SK-N-SH treated with all-trans-retinoic acid at 6 μM for 48 hours (cell line): ENCODE data around the gene BSDC1.

Experiments used
- ATAC-seq: fragments of 200-7000 bp; cut with Tn5 transposase; 3 replicates; pipeline ENCODE4 v1.9.1; 2020; ENCODE audit warnings: mild to moderate bottlenecking, moderate library complexity
- BACH2 ChIP-seq: fragments of 250-450 bp; sonication (Bioruptor Pico); IDR thresholded peaks from 2 replicates; pipeline ENCODE4 v1.9.0; 2021; ENCODE audit warnings: mild to moderate bottlenecking, borderline replicate concordance
- CSDC2 ChIP-seq: fragments of 250-450 bp; sonication (Bioruptor Pico); IDR thresholded peaks from 2 replicates; pipeline ENCODE4 v1.5.0; 2020; ENCODE audit warnings: mild to moderate bottlenecking, moderate library complexity
- CSRNP3 ChIP-seq: fragments of 250-450 bp; sonication (Bioruptor Pico); IDR thresholded peaks from 2 replicates; pipeline ENCODE4 v1.5.1; 2021; ENCODE audit warnings: mild to moderate bottlenecking, moderate library complexity
- ESRRG ChIP-seq: fragments of 250-450 bp; sonication (Bioruptor Pico); IDR thresholded peaks from 2 replicates; pipeline ENCODE4 v1.6.1; 2021; ENCODE audit warnings: mild to moderate bottlenecking
- GLIS3 ChIP-seq: fragments of 250-450 bp; sonication (Bioruptor Pico); IDR thresholded peaks from 2 replicates; pipeline ENCODE4 v1.5.0; 2020; ENCODE audit warnings: mild to moderate bottlenecking, moderate library complexity
- OSR1 ChIP-seq: fragments of 250-450 bp; sonication (Bioruptor Pico); IDR thresholded peaks from 2 replicates; pipeline ENCODE4 v1.8.0; 2022; ENCODE audit warnings: moderate library complexity, mild to moderate bottlenecking, inconsistent platforms
- PATZ1 ChIP-seq: fragments of 250-450 bp; sonication (Bioruptor Pico); IDR thresholded peaks from 2 replicates; pipeline ENCODE4 v1.8.0; 2020; ENCODE audit warnings: mild to moderate bottlenecking, moderate library complexity, borderline replicate concordance
- SNAI2 ChIP-seq: fragments of 250-450 bp; sonication (Bioruptor Pico); IDR thresholded peaks from 2 replicates; pipeline ENCODE4 v1.5.0; 2020; ENCODE audit warnings: mild to moderate bottlenecking, moderate library complexity
- TOX ChIP-seq: fragments of 250-450 bp; sonication (Bioruptor Pico); IDR thresholded peaks from 2 replicates; pipeline ENCODE4 v1.8.0; 2021; ENCODE audit warnings: mild to moderate bottlenecking, moderate library complexity, borderline replicate concordance
- TSHZ2 ChIP-seq: fragments of 250-450 bp; sonication (Bioruptor Pico); IDR thresholded peaks from 2 replicates; pipeline ENCODE4 v1.5.0; 2020; ENCODE audit warnings: mild to moderate bottlenecking, moderate library complexity
- ZFP3 ChIP-seq: fragments of 250-450 bp; sonication (Bioruptor Pico); IDR thresholded peaks from 2 replicates; pipeline ENCODE4 v1.5.0; 2020; ENCODE audit warnings: mild to moderate bottlenecking, moderate library complexity
- ZFP30 ChIP-seq: fragments of 450-650 bp; formaldehyde crosslinking; IDR thresholded peaks from 2 replicates; pipeline ENCODE4 v1.5.0; 2022; ENCODE audit warnings: mild to moderate bottlenecking, moderate library complexity
- ZNF70 ChIP-seq: fragments of 450-650 bp; formaldehyde crosslinking; IDR thresholded peaks from 2 replicates; pipeline ENCODE4 v1.5.0; 2020; ENCODE audit warnings: mild to moderate bottlenecking, moderate library complexity
- ZNF8 ChIP-seq: fragments of 450-650 bp; formaldehyde crosslinking; IDR thresholded peaks from 2 replicates; pipeline ENCODE4 v1.5.0; 2020; ENCODE audit warnings: mild to moderate bottlenecking, moderate library complexity
- TF ChIP-seq, protein P1 (sequence below): fragments of 250-450 bp; sonication (Bioruptor Pico); IDR thresholded peaks from 2 replicates; pipeline ENCODE4 v1.8.0; 2021; ENCODE audit warnings: low read depth, mild to moderate bottlenecking, moderate library complexity, borderline replicate concordance
- TF ChIP-seq, protein P2 (sequence below): fragments of 250-450 bp; sonication (Bioruptor Pico); IDR thresholded peaks from 2 replicates; pipeline ENCODE4 v1.5.1; 2020; ENCODE audit warnings: low read depth, mild to moderate bottlenecking, moderate library complexity

Gene BSDC1

DNA sequence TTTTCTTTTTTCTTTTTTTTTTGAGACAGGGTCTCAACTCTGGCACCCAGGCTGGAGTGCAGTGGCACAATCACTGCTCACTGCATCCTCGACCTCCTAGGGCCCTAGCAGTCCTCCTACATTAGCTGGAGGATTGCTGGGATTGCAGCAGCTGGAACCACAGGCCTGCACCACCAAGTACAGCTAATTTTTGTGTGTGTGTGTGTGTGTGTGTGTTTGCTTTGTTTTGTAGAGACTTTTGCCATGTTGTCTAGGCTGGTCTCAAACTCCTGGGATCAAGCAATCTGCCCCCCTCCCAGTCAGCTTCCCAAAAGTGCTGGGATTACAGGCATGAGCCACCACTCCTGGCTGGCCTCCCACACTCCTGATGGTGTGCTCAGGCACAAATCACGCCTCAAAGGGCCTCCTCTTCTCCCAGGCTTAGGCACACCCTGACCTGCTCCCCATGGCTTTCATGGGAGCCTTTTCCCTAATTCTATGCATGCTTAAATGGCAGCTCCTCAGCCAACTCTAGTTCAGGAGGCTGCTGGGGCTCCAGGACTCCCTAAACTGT is 41.3 kb downstream of the BSDC1 start (continued):
- no peak for TF ChIP-seq CSRNP3 (CRISPR knock-in tag)
- TF ChIP-seq, all 23 proteins: peak for 0

DNA sequence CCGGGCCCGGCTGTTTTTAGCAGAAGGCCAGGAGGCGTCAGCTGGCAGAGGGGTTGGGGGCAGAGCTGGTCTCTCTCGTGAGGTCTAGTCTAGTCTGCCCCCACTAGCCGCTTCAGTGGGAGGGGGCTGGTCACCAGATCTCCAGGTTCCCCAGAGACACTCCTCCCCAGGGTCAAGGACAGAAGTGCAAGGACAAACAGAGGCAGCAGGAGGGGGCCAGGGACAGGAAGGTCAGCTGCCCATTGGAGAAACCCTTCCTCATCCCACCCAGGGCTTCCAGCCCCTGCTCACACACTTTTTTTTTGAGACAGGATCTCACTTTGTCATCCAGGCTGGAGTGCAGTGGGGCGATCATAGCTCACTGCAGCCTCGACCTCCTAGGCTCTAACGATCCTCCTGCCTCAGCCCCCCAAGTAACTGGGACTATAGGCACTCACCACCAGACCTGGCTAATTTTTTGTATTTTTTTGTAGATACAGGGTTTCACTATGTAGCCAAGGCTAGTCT is 41.9 kb downstream of the BSDC1 start:
- TF ChIP-seq TOX (no peak), CSRNP3 (CRISPR knock-in tag) (no peak), PATZ1 (CRISPR knock-in tag) (no peak), TSHZ2 (CRISPR knock-in tag) (no peak), GLIS3 (CRISPR knock-in tag) (no peak), ZFP30 (CRISPR knock-in tag) (no peak), CSDC2 (CRISPR knock-in tag) (no peak)
- ATAC-seq = no peak

- ATAC-seq = peak; percentile 96
Measured at GRCh38 chr1:32351399-32352238, 42.6 kb downstream of the BSDC1 start.

GRCh38 chr1:32350785-32351398 is 43.3 kb downstream of the BSDC1 start:
- ATAC-seq = peak; percentile 60
- TF ChIP-seq OSR1 (no peak), TSHZ2 (CRISPR knock-in tag) (no peak), ESRRG (CRISPR knock-in tag) (no peak), CSDC2 (CRISPR knock-in tag) (no peak), TOX (no peak)
- TF ChIP-seq, protein P1, sequence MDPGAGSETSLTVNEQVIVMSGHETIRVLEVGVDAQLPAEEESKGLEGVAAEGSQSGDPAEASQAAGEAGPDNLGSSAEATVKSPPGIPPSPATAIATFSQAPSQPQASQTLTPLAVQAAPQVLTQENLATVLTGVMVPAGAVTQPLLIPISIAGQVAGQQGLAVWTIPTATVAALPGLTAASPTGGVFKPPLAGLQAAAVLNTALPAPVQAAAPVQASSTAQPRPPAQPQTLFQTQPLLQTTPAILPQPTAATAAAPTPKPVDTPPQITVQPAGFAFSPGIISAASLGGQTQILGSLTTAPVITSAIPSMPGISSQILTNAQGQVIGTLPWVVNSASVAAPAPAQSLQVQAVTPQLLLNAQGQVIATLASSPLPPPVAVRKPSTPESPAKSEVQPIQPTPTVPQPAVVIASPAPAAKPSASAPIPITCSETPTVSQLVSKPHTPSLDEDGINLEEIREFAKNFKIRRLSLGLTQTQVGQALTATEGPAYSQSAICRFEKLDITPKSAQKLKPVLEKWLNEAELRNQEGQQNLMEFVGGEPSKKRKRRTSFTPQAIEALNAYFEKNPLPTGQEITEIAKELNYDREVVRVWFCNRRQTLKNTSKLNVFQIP (CRISPR knock-in tag) = no peak
- TF ChIP-seq, protein P2, sequence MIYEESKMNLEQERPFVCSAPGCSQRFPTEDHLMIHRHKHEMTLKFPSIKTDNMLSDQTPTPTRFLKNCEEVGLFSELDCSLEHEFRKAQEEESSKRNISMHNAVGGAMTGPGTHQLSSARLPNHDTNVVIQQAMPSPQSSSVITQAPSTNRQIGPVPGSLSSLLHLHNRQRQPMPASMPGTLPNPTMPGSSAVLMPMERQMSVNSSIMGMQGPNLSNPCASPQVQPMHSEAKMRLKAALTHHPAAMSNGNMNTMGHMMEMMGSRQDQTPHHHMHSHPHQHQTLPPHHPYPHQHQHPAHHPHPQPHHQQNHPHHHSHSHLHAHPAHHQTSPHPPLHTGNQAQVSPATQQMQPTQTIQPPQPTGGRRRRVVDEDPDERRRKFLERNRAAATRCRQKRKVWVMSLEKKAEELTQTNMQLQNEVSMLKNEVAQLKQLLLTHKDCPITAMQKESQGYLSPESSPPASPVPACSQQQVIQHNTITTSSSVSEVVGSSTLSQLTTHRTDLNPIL (CRISPR knock-in tag) = no peak

More at GRCh38 chr1:32351399-32352238, 42.6 kb downstream of the BSDC1 start:
- no peak for TF ChIP-seq PATZ1 (CRISPR knock-in tag)
- 0 out of 2 replicates have a peak, but pooled peaks have one; percentile 32 for TF ChIP-seq SNAI2
- 0 out of 2 replicates have a peak, but pooled peaks have one; percentile 18 for TF ChIP-seq ZNF8 (CRISPR knock-in tag)
- no peak for TF ChIP-seq BACH2
- TF ChIP-seq ZFP3 (CRISPR knock-in tag) = 0 out of 2 replicates have a peak, but pooled peaks have one; percentile 18
- TF ChIP-seq ZNF70 = 0 out of 2 replicates have a peak, but pooled peaks have one; percentile 10
